PC-3 (cell line): ENCODE data around the gene PHF21B. TPM values are rescaled to one million over a fixed set of nuclear protein-coding genes. Genes with fewer than 3 reads are reported as not detected.
A peak's percentile ranks its signal among the peaks of the same experiment; 100 is the strongest.

ENCODE experiments used
- ATAC-seq: fragments of 200-7000 bp; cut with Tn5 transposase; 2 replicates; pipeline ENCODE4 v1.9.1; 2020; ENCODE audit warnings: mild to moderate bottlenecking, moderate library complexity
- BruUV-seq: library from RNA; stranded (reverse); fragments of 400-500 nt; replicated peaks from 2 replicates; lab custom pipeline; 2021; lab: Mats Ljungman, UMichigan
- CTCF ChIA-PET: fragments of 300-600 bp; sonication (Branson Sonifier 250); formaldehyde crosslinking; loops from one replicate; lab custom pipeline; 2022; ENCODE audit warnings: antibody characterized with exemption; lab: Charles Lee
- POLR2A ChIA-PET: fragments of 300-600 bp; sonication (Branson Sonifier 250); formaldehyde crosslinking; loops from one replicate; lab custom pipeline; 2022; ENCODE audit warnings: antibody characterized with exemption; ENCODE audit not compliant: unreplicated experiment; lab: Charles Lee
- DNase-seq: peaks from one replicate; pipeline ENCODE4 v3.0.0-alpha.2; 2015
- H2AFZ ChIP-seq: fragments of 300-600 bp; sonication (generic); 2 replicates; pipeline ENCODE4 v1.6.0; 2016; ENCODE audit warnings: antibody characterized with exemption, low read length
- H3F3A ChIP-seq: fragments of 300-600 bp; sonication (generic); one replicate; pipeline ENCODE4 v1.6.0; 2017; ENCODE audit warnings: antibody characterized with exemption, low read length, control low read depth, mild to moderate bottlenecking; ENCODE audit not compliant: unreplicated experiment
- H3K27ac ChIP-seq: fragments of 300-600 bp; sonication (generic); 2 replicates; pipeline ENCODE4 v1.5.1; 2016; ENCODE audit warnings: mild to moderate bottlenecking, low read length
- H3K27me3 ChIP-seq: fragments of 300-600 bp; sonication (generic); 2 replicates; pipeline ENCODE4 v1.6.1; 2016; ENCODE audit warnings: low read length, mixed read lengths
- H3K36me3 ChIP-seq: fragments of 300-600 bp; sonication (generic); 2 replicates; pipeline ENCODE4 v1.6.1; 2016; ENCODE audit warnings: low read depth, mixed run types, low read length, mixed read lengths
- H3K4me1 ChIP-seq: fragments of 300-600 bp; sonication (generic); 2 replicates; pipeline ENCODE4 v1.5.1; 2016; ENCODE audit warnings: low read length; ENCODE audit not compliant: insufficient read depth
- H3K4me2 ChIP-seq: fragments of 300-600 bp; sonication (generic); 2 replicates; pipeline ENCODE4 v1.6.0; 2016; ENCODE audit warnings: low read length
- H3K4me3 ChIP-seq: fragments of 300-600 bp; sonication (generic); 2 replicates; pipeline ENCODE4 v1.5.1; 2016; ENCODE audit warnings: mild to moderate bottlenecking, low read length, mixed read lengths
- H3K79me2 ChIP-seq: fragments of 300-600 bp; sonication (generic); 2 replicates; pipeline ENCODE4 v1.6.1; 2017; ENCODE audit warnings: low read length, mixed read lengths
- H3K9ac ChIP-seq: fragments of 300-600 bp; sonication (generic); 2 replicates; pipeline ENCODE4 v1.6.0; 2016; ENCODE audit warnings: mild to moderate bottlenecking, low read length
- H3K9me2 ChIP-seq: fragments of 300-600 bp; sonication (generic); replicated peaks from 2 replicates; pipeline ENCODE4 v1.6.1; 2016; ENCODE audit warnings: mixed run types, low read length, mixed read lengths
- H3K9me3 ChIP-seq: fragments of 300-600 bp; sonication (generic); 2 replicates; pipeline ENCODE4 v1.6.1; 2016; ENCODE audit warnings: low read length, mixed read lengths
- H4K20me1 ChIP-seq: fragments of 300-600 bp; sonication (generic); 2 replicates; pipeline ENCODE4 v1.6.1; 2016; ENCODE audit warnings: low read length, mixed read lengths
- EZH2 ChIP-seq: fragments of 300-600 bp; sonication (generic); IDR thresholded peaks from one replicate; pipeline ENCODE4 v1.6.1; 2017; ENCODE audit warnings: antibody characterized with exemption, mild to moderate bottlenecking, low read length; ENCODE audit not compliant: unreplicated experiment
- EZH2phosphoT487 ChIP-seq: fragments of 300-600 bp; sonication (generic); IDR thresholded peaks from 2 replicates; pipeline ENCODE4 v1.6.1; 2018; ENCODE audit warnings: mild to moderate bottlenecking, antibody characterized with exemption, low read length, borderline replicate concordance
- intact Hi-C: fragments of 100-400 bp; cut with micrococcal nuclease; formaldehyde crosslinking; loops from 2 replicates; pipeline ENCODE4 v1.9.0; 2023
- total RNA-seq: library from RNA; depleted of rRNA; stranded (reverse); fragments of >200 nt; gene quantifications from 2 replicates; pipeline ENCODE4 v1.2.3, GENCODE V29; 2014
- TF ChIP-seq, protein P1 (sequence below): fragments of 300-600 bp; sonication (generic); conservative IDR thresholded peaks from 2 replicates; pipeline ENCODE4 v1.5.1; 2017; ENCODE audit warnings: antibody characterized with exemption, low read depth, mild to moderate bottlenecking, low read length

PHF21B gene
- total RNA-seq, 1 experiment from 2014 or later: not detected

DNA sequence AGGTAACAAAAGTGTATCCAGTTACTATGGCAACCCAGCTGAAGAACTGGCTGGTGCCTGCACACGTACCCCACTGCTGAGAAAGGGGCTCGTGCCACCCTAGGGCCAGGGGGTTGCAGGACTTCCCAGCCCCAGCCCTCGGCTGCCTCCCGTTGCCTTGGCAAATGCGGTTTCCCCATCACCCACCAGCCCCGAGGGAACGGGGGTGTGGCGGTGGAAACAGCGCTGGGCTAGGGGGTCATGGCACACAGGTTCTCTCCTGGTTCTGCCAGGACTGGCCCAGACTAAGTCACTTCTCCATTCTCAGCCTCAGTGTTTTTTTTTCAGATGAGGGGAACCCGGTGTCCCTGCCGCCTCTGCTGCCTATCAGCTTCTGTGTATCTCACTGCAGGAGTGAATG, 27.9 kb downstream of the PHF21B start:
- no peaks in the 10 kb centered on the region for H3K9me2 ChIP-seq
- no peak overlapping the region for H3K9ac ChIP-seq
- BruUV-seq: no TSS peak
- POLR2A ChIA-PET: no interaction called here
- intact Hi-C loops: no loop called here
- H3K27ac ChIP-seq: no peak overlapping the region
- ATAC-seq: no peak
- no peaks in the 10 kb centered on the region for H3K4me1 ChIP-seq
- no peaks in the 10 kb centered on the region for H3K36me3 ChIP-seq
- H3K27me3 ChIP-seq: peaks cover 38% of the 10 kb centered on the region
- no peak overlapping the region for H3K4me3 ChIP-seq
- CTCF ChIA-PET: no interaction called here
- H3K9me3 ChIP-seq: no peaks in the 10 kb centered on the region
- no peaks in the 10 kb centered on the region for H3F3A ChIP-seq
- no peaks in the 10 kb centered on the region for H3K79me2 ChIP-seq
- TF ChIP-seq, protein P1, sequence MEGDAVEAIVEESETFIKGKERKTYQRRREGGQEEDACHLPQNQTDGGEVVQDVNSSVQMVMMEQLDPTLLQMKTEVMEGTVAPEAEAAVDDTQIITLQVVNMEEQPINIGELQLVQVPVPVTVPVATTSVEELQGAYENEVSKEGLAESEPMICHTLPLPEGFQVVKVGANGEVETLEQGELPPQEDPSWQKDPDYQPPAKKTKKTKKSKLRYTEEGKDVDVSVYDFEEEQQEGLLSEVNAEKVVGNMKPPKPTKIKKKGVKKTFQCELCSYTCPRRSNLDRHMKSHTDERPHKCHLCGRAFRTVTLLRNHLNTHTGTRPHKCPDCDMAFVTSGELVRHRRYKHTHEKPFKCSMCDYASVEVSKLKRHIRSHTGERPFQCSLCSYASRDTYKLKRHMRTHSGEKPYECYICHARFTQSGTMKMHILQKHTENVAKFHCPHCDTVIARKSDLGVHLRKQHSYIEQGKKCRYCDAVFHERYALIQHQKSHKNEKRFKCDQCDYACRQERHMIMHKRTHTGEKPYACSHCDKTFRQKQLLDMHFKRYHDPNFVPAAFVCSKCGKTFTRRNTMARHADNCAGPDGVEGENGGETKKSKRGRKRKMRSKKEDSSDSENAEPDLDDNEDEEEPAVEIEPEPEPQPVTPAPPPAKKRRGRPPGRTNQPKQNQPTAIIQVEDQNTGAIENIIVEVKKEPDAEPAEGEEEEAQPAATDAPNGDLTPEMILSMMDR: no peak
- TF ChIP-seq EZH2 (no peak), EZH2phosphoT487 (no peak)
- H3K4me2 ChIP-seq: no peak overlapping the region
- H2AFZ ChIP-seq: no peak overlapping the region
- no peaks in the 10 kb centered on the region for H4K20me1 ChIP-seq
- no peak for DNase-seq

DNA sequence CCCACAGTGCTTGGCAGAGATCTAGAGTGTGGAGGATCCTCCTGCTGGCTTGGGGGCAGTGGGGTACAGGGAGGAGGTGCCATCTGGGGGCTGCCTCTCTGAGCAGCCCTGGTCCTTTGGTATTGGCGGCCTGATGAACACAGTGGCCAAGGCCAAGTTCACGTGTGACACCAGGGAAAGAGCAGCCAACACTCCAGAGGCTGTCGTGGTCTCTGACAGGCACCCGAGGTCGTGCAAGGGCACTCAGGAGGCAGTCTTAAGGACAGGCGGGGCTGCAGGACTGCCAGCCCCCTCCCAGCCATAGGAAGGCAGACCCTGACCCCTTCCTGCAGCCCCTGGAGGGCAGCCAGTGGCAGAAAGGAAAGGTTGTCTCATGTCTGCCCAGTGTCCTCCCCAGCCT, 30.7 kb downstream of the PHF21B start:
- H3K4me1 ChIP-seq: no peaks in the 10 kb centered on the region
- ChIA-PET POLR2A (no interaction called here), CTCF (no interaction called here)
- no peaks in the 10 kb centered on the region for H4K20me1 ChIP-seq
- no peak overlapping the region for H2AFZ ChIP-seq
- peaks cover 38% of the 10 kb centered on the region for H3K27me3 ChIP-seq
- H3K4me3 ChIP-seq: no peak overlapping the region
- H3F3A ChIP-seq: no peaks in the 10 kb centered on the region
- no peaks in the 10 kb centered on the region for H3K9me2 ChIP-seq
- H3K36me3 ChIP-seq: no peaks in the 10 kb centered on the region
- no peak overlapping the region for H3K9ac ChIP-seq
- DNase-seq (no peak), ATAC-seq (no peak)
- no peak overlapping the region for H3K27ac ChIP-seq
- H3K4me2 ChIP-seq: no peak overlapping the region
- TF ChIP-seq EZH2phosphoT487: no peak
- TF ChIP-seq EZH2: no peak
- intact Hi-C loops: loop anchor here (5.0 kb wide), 1 partner anchor 103 kb away; no protein-coding TSS in a partner anchor
- no peaks in the 10 kb centered on the region for H3K9me3 ChIP-seq
- BruUV-seq: no TSS peak
- no peaks in the 10 kb centered on the region for H3K79me2 ChIP-seq

DNA sequence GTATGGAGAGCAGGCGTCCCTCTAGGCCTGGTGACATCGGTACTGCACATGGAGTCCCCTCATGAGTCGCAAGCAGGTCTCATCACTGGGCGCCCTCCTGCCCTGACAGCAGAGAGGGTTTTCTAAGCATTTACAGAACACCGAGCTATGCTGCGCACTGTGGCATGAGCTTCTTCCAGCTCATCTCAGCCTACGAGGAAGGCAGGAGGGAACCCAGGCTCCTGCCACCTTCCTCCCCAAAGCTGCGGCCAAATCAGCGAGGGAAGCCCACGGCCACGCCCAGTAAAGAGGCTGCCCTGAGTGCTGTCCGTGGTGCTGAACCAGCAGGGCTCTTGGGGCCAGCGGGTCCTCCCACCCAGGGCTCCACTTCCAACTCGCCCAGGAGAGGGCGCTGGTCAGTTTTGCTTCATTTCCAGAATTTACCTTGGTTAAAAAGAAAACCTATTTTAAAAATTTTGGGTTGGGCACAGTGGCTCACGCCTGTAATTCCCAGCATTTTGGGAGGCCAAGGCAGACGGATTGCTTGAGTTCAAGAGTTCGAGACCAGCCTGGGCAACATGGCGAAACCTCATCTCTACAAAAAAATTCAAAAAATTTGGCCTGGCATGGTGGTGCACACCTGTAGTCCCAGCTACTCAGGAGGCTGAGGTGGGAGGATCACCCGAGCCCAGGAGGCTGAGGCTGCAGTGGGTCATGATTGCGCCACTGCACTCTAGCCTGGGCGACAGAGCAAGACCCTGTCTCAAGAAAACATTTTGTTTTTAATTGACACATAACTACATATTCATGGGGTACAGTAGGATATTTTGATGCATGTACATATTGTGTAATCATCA, 34.2 kb downstream of the PHF21B start:
- no peaks in the 10 kb centered on the region for H4K20me1 ChIP-seq
- H3K27me3 ChIP-seq: peaks cover 27% of the 10 kb centered on the region
- no peak overlapping the region for H3K9ac ChIP-seq
- ATAC-seq (peak; percentile 97), DNase-seq (peak; percentile 85)
- TF ChIP-seq, protein P1: peak; percentile 77
- no peak for TF ChIP-seq EZH2
- no peak overlapping the region for H3K27ac ChIP-seq
- no peaks in the 10 kb centered on the region for H3F3A ChIP-seq
- ChIA-PET CTCF (interaction anchor here (0.6 kb wide), 1 partner anchor 1654 kb away, joined by 3 read pairs; no protein-coding TSS in a partner anchor), POLR2A (no interaction called here)
- H3K4me3 ChIP-seq: no peak overlapping the region
- H3K4me2 ChIP-seq: no peak overlapping the region
- H3K9me2 ChIP-seq: no peaks in the 10 kb centered on the region
- no peak overlapping the region for H2AFZ ChIP-seq
- no peaks in the 10 kb centered on the region for H3K36me3 ChIP-seq
- intact Hi-C loops: loop anchor here (1.0 to 5.0 kb wide), 2 partner anchors 107 to 121 kb away; no protein-coding TSS in a partner anchor
- no peaks in the 10 kb centered on the region for H3K4me1 ChIP-seq
- H3K79me2 ChIP-seq: no peaks in the 10 kb centered on the region
- BruUV-seq: no TSS peak
- H3K9me3 ChIP-seq: no peaks in the 10 kb centered on the region
